ENCODE data around the gene PRR12. TPM values are rescaled to one million over a fixed set of nuclear protein-coding genes. Genes with fewer than 3 reads are reported as not detected.

The PRR12 gene, protein sequence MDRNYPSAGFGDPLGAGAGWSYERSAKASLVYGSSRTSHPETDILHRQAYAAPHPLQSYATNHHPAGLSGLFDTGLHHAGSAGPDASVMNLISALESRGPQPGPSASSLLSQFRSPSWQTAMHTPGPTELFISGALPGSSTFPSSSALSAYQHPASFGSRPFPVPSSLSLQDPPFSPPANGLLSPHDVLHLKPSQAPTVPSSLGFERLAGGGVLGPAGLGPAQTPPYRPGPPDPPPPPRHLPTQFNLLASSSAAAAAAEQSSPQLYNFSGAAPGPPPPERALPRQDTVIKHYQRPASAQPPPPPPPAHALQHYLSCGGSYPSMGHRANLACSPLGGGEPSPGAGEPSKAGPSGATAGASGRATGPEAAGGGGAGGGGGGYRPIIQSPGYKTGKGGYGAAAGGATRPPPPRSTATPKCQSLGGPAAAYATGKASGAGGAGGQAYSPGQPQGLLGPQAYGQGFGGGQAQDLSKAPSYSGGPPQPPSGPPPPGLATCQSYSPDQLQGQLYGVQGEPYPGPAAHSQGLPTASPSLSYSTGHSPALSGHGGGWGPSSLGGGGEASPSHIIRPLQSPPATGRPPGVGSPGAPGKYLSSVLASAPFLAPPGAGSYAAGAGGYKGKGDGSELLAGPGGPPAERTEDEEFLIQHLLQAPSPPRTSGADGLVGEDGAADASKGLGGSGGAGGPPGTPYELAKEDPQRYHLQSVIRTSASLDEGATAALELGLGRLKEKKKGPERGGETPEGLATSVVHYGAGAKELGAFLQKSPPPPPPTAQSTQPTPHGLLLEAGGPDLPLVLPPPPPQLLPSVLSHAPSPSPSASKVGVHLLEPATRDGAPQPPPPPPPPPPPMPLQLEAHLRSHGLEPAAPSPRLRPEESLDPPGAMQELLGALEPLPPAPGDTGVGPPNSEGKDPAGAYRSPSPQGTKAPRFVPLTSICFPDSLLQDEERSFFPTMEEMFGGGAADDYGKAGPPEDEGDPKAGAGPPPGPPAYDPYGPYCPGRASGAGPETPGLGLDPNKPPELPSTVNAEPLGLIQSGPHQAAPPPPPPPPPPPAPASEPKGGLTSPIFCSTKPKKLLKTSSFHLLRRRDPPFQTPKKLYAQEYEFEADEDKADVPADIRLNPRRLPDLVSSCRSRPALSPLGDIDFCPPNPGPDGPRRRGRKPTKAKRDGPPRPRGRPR (N-terminal part only)
- 10 to 100 TPM; 45.6 to 69.4 (median 60.0) TPM for total RNA-seq
- under 1 TPM; 0.25 to 0.74 TPM for polyA plus RNA-seq
- total RNA-seq = 58.8 reads per million, percentile 74 among the genes with 10 or more reads in this experiment

- H3K27ac Mint-ChIP-seq = peak within 1 kb of the TSS; percentile 79 to 95 (median 94)
- POLR2A ChIA-PET = interaction anchor here (0.6 to 4.5 kb wide), 24 partner anchors 11 to 1081 kb away, joined by 3 to 82 read pairs (median 5); partner anchors contain the start of genes ALDH16A1, BCL2L12, FUT2 and IRF3
- Histone ChIP-seq H3K4me3 (ENCODE audit: low read length) (peak within 1 kb of the TSS; percentile 97), H3K36me3 (ENCODE audit: control insufficient read depth in 2 of 3, insufficient read depth in 3 of 3, low read length in 3 of 3) (peaks cover 3 to 36% (median 8%) of the 10 kb centered on the region in 3 experiments), H3K27ac (ENCODE audit: low read depth, low read length) (peak within 1 kb of the TSS; percentile 86), H3K27me3 (ENCODE audit: control insufficient read depth in 2 of 2, insufficient read depth in 2 of 2, low read length in 2 of 2) (no peaks in the 10 kb centered on the region), H3K4me1 (ENCODE audit: control insufficient read depth in 2 of 2, insufficient read depth in 2 of 2, low read length in 2 of 2) (peaks cover 15 to 18% of the 10 kb centered on the region in 2 donors), H3K9me3 (ENCODE audit: control insufficient read depth in 2 of 3, low read length in 3 of 3) (no peaks in the 10 kb centered on the region)
- no peaks in the 10 kb centered on the region for H3K9me3 Mint-ChIP-seq
- peak; percentile 24 for ATAC-seq
- CTCF ChIA-PET = interaction anchor here (0.5 to 1.4 kb wide), 4 partner anchors 24 to 140 kb away, joined by 3 to 5 read pairs (median 3); partner anchors contain the start of genes PIH1D1 and RRAS
- H3K27me3 Mint-ChIP-seq = peaks cover 0 to 12% (median 0%) of the 10 kb centered on the region in 5 donors
- DNase-seq = peak; percentile 50 to 83 (median 76)
- H3K36me3 Mint-ChIP-seq = peaks cover 0 to 18% (median 8%) of the 10 kb centered on the region in 5 donors
- H3K4me1 Mint-ChIP-seq = peaks cover 26 to 42% (median 31%) of the 10 kb centered on the region in 7 donors
- intact Hi-C loops (cut with micrococcal nuclease) = loop anchor here (1.0 to 5.0 kb wide), 16 partner anchors 11 to 1264 kb away; partner anchors contain the start of genes AKT1S1 (in 2 of the 2), BCL2L12 (in 2 of the 2), IRF3 (in 2 of the 2) and MED25 (in 2 of the 2)
- H3K4me3 Mint-ChIP-seq = peak within 1 kb of the TSS; percentile 85 to 95 (median 94)
Observed at GRCh38 chr19:49590971-49591730, at the start of gene PRR12. PRR12 (plus strand) TSS chr19:49591182; CDS start chr19:49591655, 473 bp downstream.

- Histone ChIP-seq H3K4me1 (ENCODE audit: control insufficient read depth in 2 of 2, insufficient read depth in 2 of 2, low read length in 2 of 2) (peaks cover 3 to 11% of the 10 kb centered on the region in 2 donors), H3K4me3 (ENCODE audit: low read length) (no peak overlapping the region), H3K36me3 (ENCODE audit: control insufficient read depth in 2 of 3, insufficient read depth in 3 of 3, low read length in 3 of 3) (peaks cover 0 to 3% (median 0%) of the 10 kb centered on the region in 3 experiments), H3K27ac (ENCODE audit: low read depth, low read length) (no peak overlapping the region), H3K27me3 (ENCODE audit: control insufficient read depth in 2 of 2, insufficient read depth in 2 of 2, low read length in 2 of 2) (no peaks in the 10 kb centered on the region), H3K9me3 (ENCODE audit: control insufficient read depth in 2 of 3, low read length in 3 of 3) (no peaks in the 10 kb centered on the region)
- ChIA-PET POLR2A (interaction anchor here (1.1 kb wide), 1 partner anchor 13 kb away, joined by 4 read pairs; no protein-coding TSS in a partner anchor), CTCF (interaction anchor here (1.2 to 1.5 kb wide), 2 partner anchors 28 to 37 kb away, joined by 3 to 5 read pairs; no protein-coding TSS in a partner anchor)
- H3K27me3 Mint-ChIP-seq = peaks cover 0 to 3% (median 0%) of the 10 kb centered on the region in 5 donors
- H3K4me1 Mint-ChIP-seq = peaks cover 16 to 36% (median 21%) of the 10 kb centered on the region in 7 donors
- H3K9me3 Mint-ChIP-seq = no peaks in the 10 kb centered on the region
- H3K4me3 Mint-ChIP-seq = no peak overlapping the region
- peaks cover 0 to 6% (median 5%) of the 10 kb centered on the region in 5 donors for H3K36me3 Mint-ChIP-seq
- ATAC-seq (no peak), DNase-seq (no peak)
- H3K27ac Mint-ChIP-seq = no peak overlapping the region
- intact Hi-C loops (cut with micrococcal nuclease) = no loop called here
Observed at GRCh38 chr19:49541914-49542313, 49.1 kb upstream of the PRR12 start.

- peaks cover 0 to 3% (median 0%) of the 10 kb centered on the region in 5 donors for H3K27me3 Mint-ChIP-seq
- H3K27ac Mint-ChIP-seq = no peak overlapping the region
- POLR2A ChIA-PET = interaction anchor here (1.0 to 19.2 kb wide), 3 partner anchors 11 to 24 kb away, joined by 3 to 687 read pairs (median 4); partner anchors contain the start of gene RCN3
Observed at GRCh38 chr19:49542446-49542845, 48.5 kb upstream of the PRR12 start.

DNA sequence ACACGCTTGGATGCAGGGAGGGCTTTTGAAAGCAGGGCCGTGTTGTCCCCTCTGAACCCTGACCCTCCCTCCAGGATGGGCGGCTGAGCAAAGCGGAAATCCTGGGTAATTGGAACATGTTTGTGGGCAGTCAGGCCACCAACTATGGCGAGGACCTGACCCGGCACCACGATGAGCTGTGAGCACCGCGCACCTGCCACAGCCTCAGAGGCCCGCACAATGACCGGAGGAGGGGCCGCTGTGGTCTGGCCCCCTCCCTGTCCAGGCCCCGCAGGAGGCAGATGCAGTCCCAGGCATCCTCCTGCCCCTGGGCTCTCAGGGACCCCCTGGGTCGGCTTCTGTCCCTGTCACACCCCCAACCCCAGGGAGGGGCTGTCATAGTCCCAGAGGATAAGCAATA is 48.0 kb upstream of the PRR12 start:
- H3K4me1 ChIP-seq (ENCODE audit: control insufficient read depth in 2 of 2, insufficient read depth in 2 of 2, low read length in 2 of 2) = peaks cover 8 to 21% of the 10 kb centered on the region in 2 donors
- Mint-ChIP-seq H3K27me3 (peaks cover 0 to 3% (median 0%) of the 10 kb centered on the region in 5 donors), H3K4me1 (peaks cover 21 to 47% (median 23%) of the 10 kb centered on the region in 7 donors), H3K36me3 (peaks cover 0 to 6% (median 5%) of the 10 kb centered on the region in 5 donors), H3K27ac (no peak overlapping the region), H3K9me3 (no peaks in the 10 kb centered on the region), H3K4me3 (peak overlapping the region in 1 of 10 donors; percentile 48)
- ChIA-PET POLR2A (interaction anchor here (1.0 to 19.2 kb wide), 5 partner anchors 9 to 29 kb away, joined by 3 to 687 read pairs (median 4); partner anchors contain the start of gene RCN3), CTCF (interaction anchor here (0.7 to 1.9 kb wide), 2 partner anchors 26 to 28 kb away, joined by 3 to 7 read pairs; no protein-coding TSS in a partner anchor)
- no peak overlapping the region for H3K27ac ChIP-seq (ENCODE audit: low read depth, low read length)
- intact Hi-C loops (cut with micrococcal nuclease) = no loop called here
- no peak overlapping the region for H3K4me3 ChIP-seq (ENCODE audit: low read length)
- peaks cover 0 to 3% (median 0%) of the 10 kb centered on the region in 3 experiments for H3K36me3 ChIP-seq (ENCODE audit: control insufficient read depth in 2 of 3, insufficient read depth in 3 of 3, low read length in 3 of 3)
- ATAC-seq = no peak
- no peaks in the 10 kb centered on the region for H3K9me3 ChIP-seq (ENCODE audit: control insufficient read depth in 2 of 3, low read length in 3 of 3)
- H3K27me3 ChIP-seq (ENCODE audit: control insufficient read depth in 2 of 2, insufficient read depth in 2 of 2, low read length in 2 of 2) = no peaks in the 10 kb centered on the region
- no peak for DNase-seq

More at GRCh38 chr19:49542446-49542845, 48.5 kb upstream of the PRR12 start:
- ATAC-seq = no peak
- H3K4me1 ChIP-seq (ENCODE audit: control insufficient read depth in 2 of 2, insufficient read depth in 2 of 2, low read length in 2 of 2) = peaks cover 8 to 17% of the 10 kb centered on the region in 2 donors
- Mint-ChIP-seq H3K4me3 (peak overlapping the region in 1 of 10 donors; percentile 48), H3K9me3 (no peaks in the 10 kb centered on the region), H3K4me1 (peaks cover 21 to 41% (median 23%) of the 10 kb centered on the region in 7 donors), H3K36me3 (peaks cover 0 to 6% (median 5%) of the 10 kb centered on the region in 5 donors)
- no peak overlapping the region for H3K27ac ChIP-seq (ENCODE audit: low read depth, low read length)
- H3K36me3 ChIP-seq (ENCODE audit: control insufficient read depth in 2 of 3, insufficient read depth in 3 of 3, low read length in 3 of 3) = peaks cover 0 to 3% (median 0%) of the 10 kb centered on the region in 3 experiments
- H3K9me3 ChIP-seq (ENCODE audit: control insufficient read depth in 2 of 3, low read length in 3 of 3) = no peaks in the 10 kb centered on the region
- no peaks in the 10 kb centered on the region for H3K27me3 ChIP-seq (ENCODE audit: control insufficient read depth in 2 of 2, insufficient read depth in 2 of 2, low read length in 2 of 2)
- DNase-seq = no peak
- intact Hi-C loops (cut with micrococcal nuclease) = no loop called here
- CTCF ChIA-PET = interaction anchor here (0.6 to 1.9 kb wide), 2 partner anchors 27 to 28 kb away, joined by 4 to 7 read pairs; no protein-coding TSS in a partner anchor
- H3K4me3 ChIP-seq (ENCODE audit: low read length) = no peak overlapping the region

DNA sequence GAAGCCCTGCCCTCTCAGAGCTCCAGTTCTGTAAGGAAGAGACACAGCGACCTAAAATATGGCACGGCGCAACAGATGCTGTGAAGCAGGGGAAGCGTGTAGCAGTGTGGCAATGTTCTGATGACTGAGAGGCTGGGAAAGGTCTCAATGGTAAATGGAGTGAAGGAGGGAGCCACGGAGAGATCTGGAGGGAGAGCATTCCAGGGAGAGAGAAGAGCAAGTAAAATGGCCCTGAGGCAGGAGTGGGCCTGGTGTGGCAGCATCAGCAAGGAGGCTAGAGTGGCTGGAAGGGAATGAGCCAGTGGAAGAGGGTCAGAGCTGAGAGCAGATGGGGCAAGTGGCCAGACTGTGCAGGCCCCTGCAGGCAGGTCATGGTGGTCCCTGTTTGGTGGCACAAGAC is 46.8 kb upstream of the PRR12 start:
- no peak for ATAC-seq

More for the DNA sequence above, 46.8 kb upstream of the PRR12 start:
- no peaks in the 10 kb centered on the region for H3K36me3 ChIP-seq (ENCODE audit: control insufficient read depth in 2 of 3, insufficient read depth in 3 of 3, low read length in 3 of 3)
- ChIA-PET CTCF (interaction anchor here (0.7 to 1.9 kb wide), 4 partner anchors 8 to 26 kb away, joined by 3 to 7 read pairs (median 5); partner anchors contain the start of gene RCN3), POLR2A (interaction anchor here (0.9 to 19.2 kb wide), 5 partner anchors 10 to 36 kb away, joined by 3 to 687 read pairs (median 4); partner anchors contain the start of gene RCN3)
- no peak overlapping the region for H3K4me3 ChIP-seq (ENCODE audit: low read length)
- Mint-ChIP-seq H3K9me3 (no peaks in the 10 kb centered on the region), H3K4me1 (peaks cover 26 to 58% (median 35%) of the 10 kb centered on the region in 7 donors), H3K27me3 (peaks cover 0 to 3% (median 0%) of the 10 kb centered on the region in 5 donors), H3K36me3 (peaks cover 0 to 6% (median 5%) of the 10 kb centered on the region in 5 donors), H3K27ac (peak overlapping the region; percentile 37 to 96 (median 84)), H3K4me3 (peak overlapping the region in 9 of 10 donors; percentile 33 to 76 (median 57))
- no peaks in the 10 kb centered on the region for H3K27me3 ChIP-seq (ENCODE audit: control insufficient read depth in 2 of 2, insufficient read depth in 2 of 2, low read length in 2 of 2)
- no peak for DNase-seq
- H3K9me3 ChIP-seq (ENCODE audit: control insufficient read depth in 2 of 3, low read length in 3 of 3) = no peaks in the 10 kb centered on the region
- H3K27ac ChIP-seq (ENCODE audit: low read depth, low read length) = no peak overlapping the region
- intact Hi-C loops (cut with micrococcal nuclease) = no loop called here
- peaks cover 12 to 32% of the 10 kb centered on the region in 2 donors for H3K4me1 ChIP-seq (ENCODE audit: control insufficient read depth in 2 of 2, insufficient read depth in 2 of 2, low read length in 2 of 2)

Measured in naive thymus-derived CD4-positive, alpha-beta T cell (primary cell).